ENCODE data around the gene CHCHD2.

- TF ChIP-seq POLR2A (IDR thresholded peaks at IDR 0.05): no peak
- no peak for TF ChIP-seq EP300 (IDR thresholded peaks at IDR 0.05)
- peak; percentile 84 to 91 (median 87) for TF ChIP-seq CTCF (IDR thresholded peaks at IDR 0.05)
These were observed 31.9 kb downstream of the CHCHD2 start for GRCh38 chr7:56074371-56074791.

Data from tibial nerve (tissue), 4 donors.